ENCODE data around the gene MAB21L1. TPM values are rescaled to one million over a fixed set of nuclear protein-coding genes. Genes with fewer than 3 reads are reported as not detected.

MAB21L1 gene
- 0.30 TPM in 1 of 2 replicates, not detected in the other for total RNA-seq

GRCh38 chr13:35475960-35476943 is at the start of gene MAB21L1:
Gene MAB21L1, minus strand, starts transcription at chr13:35476689. Its CDS starts 551 bp downstream, at chr13:35476138.

Data from hair follicular keratinocyte (primary cell).